Lower lobe of right lung (tissue), 2 donors: ENCODE measurements around the gene THAP9. TPM values are rescaled to one million over a fixed set of nuclear protein-coding genes. Genes with fewer than 3 reads are reported as not detected.
A peak's percentile ranks its signal among the peaks of the same experiment; 100 is the strongest.
"Not testable (repeated sequence)": the region's sequence is repeated elsewhere in the genome, so short reads cannot be mapped to it uniquely, and the experiment has no call there.

Source experiments
- ATAC-seq, 2 donors: fragments of 200-7000 bp; cut with Tn5 transposase; one replicate each; pipeline ENCODE4 v1.9.1; 2020 to 2022; ENCODE audit warnings: mild to moderate bottlenecking in 2 of 2, moderate library complexity in 2 of 2
- DNase-seq: peaks from one replicate; pipeline ENCODE4 v3.0.0-alpha.2; 2020
- H3K27ac ChIP-seq: fragments of 200-600 bp; one replicate; pipeline ENCODE4 v1.8.0; 2022
- H3K27me3 ChIP-seq: fragments of 200-600 bp; one replicate; pipeline ENCODE4 v1.8.0; 2022; ENCODE audit warnings: low read depth
- H3K36me3 ChIP-seq: fragments of 200-600 bp; one replicate; pipeline ENCODE4 v1.8.0; 2022; ENCODE audit warnings: mild to moderate bottlenecking
- H3K4me1 ChIP-seq: fragments of 200-600 bp; one replicate; pipeline ENCODE4 v1.8.0; 2022
- H3K4me3 ChIP-seq: fragments of 200-600 bp; one replicate; pipeline ENCODE4 v1.8.0; 2022; ENCODE audit warnings: mild to moderate bottlenecking
- H3K9me3 ChIP-seq: fragments of 200-600 bp; one replicate; pipeline ENCODE4 v1.8.0; 2022
- intact Hi-C: fragments of 100-400 bp; cut with DNase I; formaldehyde crosslinking; loops from one replicate; pipeline ENCODE4 v1.11.0; 2022
- long read RNA-seq: library from polyadenylated mRNA; unstranded; transcript quantifications from one replicate; pipeline ENCODE4 v2.0.0, GENCODE V29; 2021
- total RNA-seq: library from RNA; stranded (reverse); fragmentation: NEBNext Ultra II Directional; extraction: Animal tissue kit (Norgen Biotek cat#: 25700); gene quantifications from one replicate; pipeline ENCODE4 v1.2.1, GENCODE V29; 2021
- TF ChIP-seq, protein P1 (sequence below): fragments of 200-600 bp; IDR thresholded peaks from one replicate; pipeline ENCODE4 v1.8.0; 2022; ENCODE audit warnings: antibody characterized with exemption, mild to moderate bottlenecking
- donor health status: DM: no; HTN: yes; CAD: no; lungs with severe emphysema.

Gene THAP9, protein sequence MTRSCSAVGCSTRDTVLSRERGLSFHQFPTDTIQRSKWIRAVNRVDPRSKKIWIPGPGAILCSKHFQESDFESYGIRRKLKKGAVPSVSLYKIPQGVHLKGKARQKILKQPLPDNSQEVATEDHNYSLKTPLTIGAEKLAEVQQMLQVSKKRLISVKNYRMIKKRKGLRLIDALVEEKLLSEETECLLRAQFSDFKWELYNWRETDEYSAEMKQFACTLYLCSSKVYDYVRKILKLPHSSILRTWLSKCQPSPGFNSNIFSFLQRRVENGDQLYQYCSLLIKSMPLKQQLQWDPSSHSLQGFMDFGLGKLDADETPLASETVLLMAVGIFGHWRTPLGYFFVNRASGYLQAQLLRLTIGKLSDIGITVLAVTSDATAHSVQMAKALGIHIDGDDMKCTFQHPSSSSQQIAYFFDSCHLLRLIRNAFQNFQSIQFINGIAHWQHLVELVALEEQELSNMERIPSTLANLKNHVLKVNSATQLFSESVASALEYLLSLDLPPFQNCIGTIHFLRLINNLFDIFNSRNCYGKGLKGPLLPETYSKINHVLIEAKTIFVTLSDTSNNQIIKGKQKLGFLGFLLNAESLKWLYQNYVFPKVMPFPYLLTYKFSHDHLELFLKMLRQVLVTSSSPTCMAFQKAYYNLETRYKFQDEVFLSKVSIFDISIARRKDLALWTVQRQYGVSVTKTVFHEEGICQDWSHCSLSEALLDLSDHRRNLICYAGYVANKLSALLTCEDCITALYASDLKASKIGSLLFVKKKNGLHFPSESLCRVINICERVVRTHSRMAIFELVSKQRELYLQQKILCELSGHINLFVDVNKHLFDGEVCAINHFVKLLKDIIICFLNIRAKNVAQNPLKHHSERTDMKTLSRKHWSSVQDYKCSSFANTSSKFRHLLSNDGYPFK
- total RNA-seq: 5.0 TPM
- long read RNA-seq, partial matches to known transcripts: 0 of 6 reads
- long read RNA-seq, other reads (novel, unspliced or antisense): 3 of 6 reads

DNA sequence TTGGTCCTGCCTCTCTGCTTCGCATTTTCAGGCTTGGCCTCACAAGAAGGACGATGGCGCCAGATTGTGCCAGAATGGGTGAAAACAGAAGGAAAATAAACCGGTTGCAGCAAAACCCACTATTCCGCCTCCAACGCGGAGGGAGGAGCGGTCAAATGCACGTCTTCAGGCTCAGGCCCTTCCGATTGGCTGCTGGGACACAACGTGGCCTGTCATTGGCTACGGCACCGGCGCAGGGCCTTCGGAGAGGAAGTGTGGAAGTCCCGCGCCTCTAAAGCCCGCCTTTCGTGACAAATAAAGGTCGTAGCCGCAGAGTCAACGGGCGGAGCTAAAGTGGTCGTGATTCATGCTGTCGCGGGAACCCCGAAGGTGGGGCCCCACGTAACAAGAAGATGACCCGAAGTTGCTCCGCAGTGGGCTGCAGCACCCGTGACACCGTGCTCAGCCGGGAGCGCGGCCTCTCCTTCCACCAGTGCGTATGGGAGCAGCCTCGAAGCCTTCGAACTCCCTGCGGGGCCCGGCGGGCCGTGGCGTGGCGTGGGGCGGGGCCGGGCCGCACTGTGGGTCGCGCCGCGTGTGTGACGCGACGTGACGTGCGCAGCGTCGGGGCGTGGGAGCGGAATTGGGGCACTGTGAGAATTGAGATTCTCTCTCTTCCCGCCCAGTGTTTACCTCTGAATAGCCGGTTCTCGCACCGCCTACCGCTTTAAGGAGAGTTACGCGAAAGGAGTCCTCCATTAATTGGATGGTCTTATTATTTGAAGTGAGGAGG, at the start of gene THAP9:
Gene THAP9 (plus strand): TSS at position 325 of the 772 bp plus-strand sequence. CDS start 68 bp downstream, at position 393.
- Histone ChIP-seq H3K9me3 (no peaks in the 10 kb centered on the region), H3K36me3 (peaks cover 20% of the 10 kb centered on the region), H3K27ac (peak within 1 kb of the TSS; percentile 99), H3K4me1 (peaks cover 40% of the 10 kb centered on the region), H3K27me3 (no peaks in the 10 kb centered on the region), H3K4me3 (peak within 1 kb of the TSS; percentile 80)
- DNase-seq (peak; percentile 99), ATAC-seq (peak; percentile 98)
- intact Hi-C loops: no loop called here
- TF ChIP-seq, protein P1, sequence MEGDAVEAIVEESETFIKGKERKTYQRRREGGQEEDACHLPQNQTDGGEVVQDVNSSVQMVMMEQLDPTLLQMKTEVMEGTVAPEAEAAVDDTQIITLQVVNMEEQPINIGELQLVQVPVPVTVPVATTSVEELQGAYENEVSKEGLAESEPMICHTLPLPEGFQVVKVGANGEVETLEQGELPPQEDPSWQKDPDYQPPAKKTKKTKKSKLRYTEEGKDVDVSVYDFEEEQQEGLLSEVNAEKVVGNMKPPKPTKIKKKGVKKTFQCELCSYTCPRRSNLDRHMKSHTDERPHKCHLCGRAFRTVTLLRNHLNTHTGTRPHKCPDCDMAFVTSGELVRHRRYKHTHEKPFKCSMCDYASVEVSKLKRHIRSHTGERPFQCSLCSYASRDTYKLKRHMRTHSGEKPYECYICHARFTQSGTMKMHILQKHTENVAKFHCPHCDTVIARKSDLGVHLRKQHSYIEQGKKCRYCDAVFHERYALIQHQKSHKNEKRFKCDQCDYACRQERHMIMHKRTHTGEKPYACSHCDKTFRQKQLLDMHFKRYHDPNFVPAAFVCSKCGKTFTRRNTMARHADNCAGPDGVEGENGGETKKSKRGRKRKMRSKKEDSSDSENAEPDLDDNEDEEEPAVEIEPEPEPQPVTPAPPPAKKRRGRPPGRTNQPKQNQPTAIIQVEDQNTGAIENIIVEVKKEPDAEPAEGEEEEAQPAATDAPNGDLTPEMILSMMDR: no peak

DNA sequence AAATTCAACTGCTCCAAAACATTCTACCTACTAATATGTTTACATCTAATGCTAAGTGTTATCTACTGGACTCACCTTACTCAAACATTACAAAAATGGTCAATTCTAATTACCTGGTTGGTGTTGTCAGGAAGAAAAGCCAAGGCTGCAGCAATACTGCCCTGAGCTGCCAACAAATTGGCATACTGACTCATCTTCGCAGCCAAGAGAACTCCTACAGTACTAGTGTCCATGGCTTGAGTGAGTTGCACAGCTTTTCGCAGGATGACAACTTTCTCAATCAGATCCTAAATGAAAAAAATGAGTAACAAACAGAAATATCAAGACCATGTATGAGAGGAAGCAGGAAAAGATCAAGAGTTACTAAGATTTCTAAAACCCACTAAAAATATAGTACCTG, 49.2 kb upstream of the THAP9 start:
- H3K27ac ChIP-seq: no peak overlapping the region
- no peaks in the 10 kb centered on the region for H3K4me1 ChIP-seq
- TF ChIP-seq, protein P1: no peak
- intact Hi-C loops: no loop called here
- H3K36me3 ChIP-seq: peaks cover 100% of the 10 kb centered on the region
- no peaks in the 10 kb centered on the region for H3K27me3 ChIP-seq
- H3K9me3 ChIP-seq: no peaks in the 10 kb centered on the region
- no peak overlapping the region for H3K4me3 ChIP-seq
- ATAC-seq (no peak), DNase-seq (no peak)

DNA sequence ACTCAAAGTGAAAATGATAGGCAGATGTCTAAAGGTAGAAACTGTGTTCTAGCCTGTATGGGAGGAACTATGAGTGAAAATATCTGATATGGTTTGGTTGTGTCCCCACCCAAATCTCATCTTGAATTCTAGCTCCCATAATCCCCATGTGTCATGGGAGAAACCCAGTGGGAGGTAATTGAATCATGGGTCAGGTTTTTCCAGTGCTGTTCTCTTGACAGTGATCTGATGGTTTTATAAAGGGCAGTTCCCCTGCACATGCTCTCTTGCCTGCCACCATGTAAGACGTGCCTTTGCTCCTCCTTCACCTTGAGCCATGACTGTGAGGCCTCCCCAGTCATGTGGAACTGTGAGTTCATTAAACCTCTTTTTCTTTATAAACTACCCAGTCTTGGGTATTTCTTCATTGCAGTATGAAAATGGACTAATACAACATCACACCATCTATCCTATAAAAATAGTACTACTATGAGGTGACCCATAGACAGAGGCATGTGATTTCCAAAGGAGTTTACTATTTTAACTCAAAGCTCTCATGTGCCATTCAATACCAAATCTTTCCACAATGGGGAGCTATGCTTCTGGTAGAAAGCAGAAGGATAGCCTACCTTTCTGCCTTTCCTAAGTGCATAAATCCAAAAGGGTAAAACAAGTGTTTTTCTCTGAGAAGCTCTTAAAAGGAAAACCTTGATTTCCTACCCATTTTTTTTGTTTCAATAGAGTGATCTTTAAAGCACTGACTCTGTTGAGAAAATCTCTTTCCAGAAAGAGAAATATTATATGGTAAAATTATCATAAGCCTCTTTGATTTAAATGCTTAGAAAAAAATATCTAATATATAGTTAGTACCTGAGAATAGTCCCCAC, 48.4 kb upstream of the THAP9 start:
- no peaks in the 10 kb centered on the region for H3K27me3 ChIP-seq
- H3K4me3 ChIP-seq: no peak overlapping the region
- H3K36me3 ChIP-seq: peaks cover 100% of the 10 kb centered on the region
- DNase-seq (no peak), ATAC-seq (no peak)
- no peaks in the 10 kb centered on the region for H3K9me3 ChIP-seq
- no peaks in the 10 kb centered on the region for H3K4me1 ChIP-seq
- intact Hi-C loops: no loop called here
- H3K27ac ChIP-seq: no peak overlapping the region
- TF ChIP-seq, protein P1: peak; percentile 39

DNA sequence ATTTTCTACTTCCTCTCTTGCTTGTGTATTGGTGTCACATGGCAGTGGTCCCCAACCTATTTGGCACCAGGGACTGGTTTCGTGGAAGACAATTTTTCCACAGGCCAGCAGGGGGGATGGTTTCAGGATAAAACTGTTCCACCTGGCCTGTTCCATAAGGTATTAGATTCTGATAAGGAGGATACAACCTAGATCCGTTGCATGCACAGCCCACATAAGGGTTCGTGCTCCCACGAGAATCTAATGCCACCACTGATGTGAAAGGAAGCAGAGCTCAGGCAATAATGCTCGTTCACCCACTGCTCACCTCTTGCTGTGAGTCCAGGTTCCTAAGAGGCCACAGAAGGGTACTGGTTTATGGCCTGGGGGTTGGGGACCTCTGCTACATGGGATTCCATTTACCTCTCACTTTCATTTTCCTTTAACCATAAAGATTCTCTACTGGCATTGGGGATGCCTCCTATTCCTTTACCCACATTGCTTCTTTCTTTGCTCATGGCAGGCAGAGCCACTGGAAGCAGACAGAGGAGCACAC, 47.7 kb upstream of the THAP9 start:
- ATAC-seq: no peak
- Histone ChIP-seq H3K4me1 (no peaks in the 10 kb centered on the region), H3K27ac (no peak overlapping the region), H3K36me3 (peaks cover 100% of the 10 kb centered on the region), H3K27me3 (no peaks in the 10 kb centered on the region), H3K9me3 (no peaks in the 10 kb centered on the region), H3K4me3 (no peak overlapping the region)
- intact Hi-C loops: no loop called here
- TF ChIP-seq, protein P1: no peak
- no peak for DNase-seq

DNA sequence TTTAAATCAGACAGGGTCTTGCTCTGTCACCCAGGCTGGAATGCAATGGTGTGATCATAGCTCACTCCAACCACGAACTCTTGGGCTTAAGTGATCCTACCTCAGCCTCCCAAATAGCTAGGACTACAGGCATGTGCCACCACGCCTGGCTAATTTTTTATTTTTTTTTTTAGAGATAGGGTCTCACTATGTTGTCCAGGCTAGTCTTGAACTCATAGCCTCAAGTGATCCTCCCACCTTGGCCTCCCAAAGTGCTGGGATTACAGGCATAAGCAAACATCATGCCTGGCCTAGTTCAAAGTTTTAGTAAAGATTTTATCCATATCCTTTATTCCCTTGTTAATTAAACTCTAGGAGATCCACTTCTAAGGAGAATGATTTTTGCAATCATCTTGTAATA, 40.0 kb upstream of the THAP9 start:
- H3K4me3 ChIP-seq, H3K27me3 ChIP-seq, H3K4me1 ChIP-seq, H3K27ac ChIP-seq, H3K9me3 ChIP-seq, intact Hi-C loops, DNase-seq, ATAC-seq: not testable (repeated sequence)
- peaks cover 88% of the 10 kb centered on the region for H3K36me3 ChIP-seq
